Nephron (organoid): ENCODE results near the gene MARCHF11.

ENCODE experiments used
- H3K27ac Mint-ChIP-seq, 3 experiments: 2 replicates each; pipeline ENCODE4 v1.8.0; 2020; ENCODE audit warnings: mixed read lengths in 3 of 3, mild to moderate bottlenecking in 2 of 3, moderate library complexity in 1 of 3
- H3K27me3 Mint-ChIP-seq: 2 replicates; pipeline ENCODE4 v1.8.0; 2021; ENCODE audit warnings: low read depth, mild to moderate bottlenecking, moderate library complexity, mixed read lengths
- H3K36me3 Mint-ChIP-seq: 2 replicates; pipeline ENCODE4 v1.8.0; 2020; ENCODE audit warnings: low read depth, mixed read lengths
- H3K4me1 Mint-ChIP-seq: 2 replicates; pipeline ENCODE4 v1.8.0; 2020; ENCODE audit warnings: mixed read lengths
- H3K4me3 Mint-ChIP-seq, 3 experiments: 2 replicates each; pipeline ENCODE4 v1.8.0; 2020; ENCODE audit warnings: mild to moderate bottlenecking in 3 of 3, mixed read lengths in 3 of 3, moderate library complexity in 2 of 3
- H3K9me3 Mint-ChIP-seq: 2 replicates; pipeline ENCODE4 v1.8.0; 2020; ENCODE audit warnings: mixed read lengths
- CTCF ChIP-seq, 3 experiments: fragments of 200-600 bp; sonication (generic); IDR thresholded peaks; one replicate each; pipeline ENCODE4 v1.5.0; 2021; ENCODE audit warnings: antibody characterized with exemption in 3 of 3; ENCODE audit not compliant: unreplicated experiment in 3 of 3

Gene MARCHF11

GRCh38 chr5:16050414-16050813 is 129.2 kb downstream of the MARCHF11 start:
- no peak for TF ChIP-seq CTCF (IDR thresholded peaks at IDR 0.05; ENCODE audit: unreplicated experiment in 3 of 3)
- Mint-ChIP-seq H3K36me3 (no peaks in the 10 kb centered on the region), H3K4me1 (no peaks in the 10 kb centered on the region), H3K4me3 (no peak overlapping the region), H3K27ac (no peak overlapping the region), H3K27me3 (no peaks in the 10 kb centered on the region), H3K9me3 (peaks cover 3% of the 10 kb centered on the region)

GRCh38 chr5:16049761-16050160 is 129.8 kb downstream of the MARCHF11 start:
- no peaks in the 10 kb centered on the region for H3K4me1 Mint-ChIP-seq
- no peak overlapping the region for H3K27ac Mint-ChIP-seq
- no peaks in the 10 kb centered on the region for H3K36me3 Mint-ChIP-seq
- peaks cover 5% of the 10 kb centered on the region for H3K27me3 Mint-ChIP-seq
- TF ChIP-seq CTCF (IDR thresholded peaks at IDR 0.05; ENCODE audit: unreplicated experiment in 3 of 3): no peak
- H3K4me3 Mint-ChIP-seq: no peak overlapping the region
- peaks cover 3% of the 10 kb centered on the region for H3K9me3 Mint-ChIP-seq

GRCh38 chr5:16048132-16048531 is 131.5 kb downstream of the MARCHF11 start:
- no peak for TF ChIP-seq CTCF (IDR thresholded peaks at IDR 0.05; ENCODE audit: unreplicated experiment in 3 of 3)
- Mint-ChIP-seq H3K27me3 (peaks cover 5% of the 10 kb centered on the region), H3K36me3 (no peaks in the 10 kb centered on the region), H3K9me3 (peaks cover 3% of the 10 kb centered on the region), H3K27ac (no peak overlapping the region), H3K4me1 (no peaks in the 10 kb centered on the region), H3K4me3 (no peak overlapping the region)

- no peak for TF ChIP-seq CTCF (IDR thresholded peaks at IDR 0.05; ENCODE audit: unreplicated experiment in 3 of 3)
- Mint-ChIP-seq H3K27me3 (peaks cover 5% of the 10 kb centered on the region), H3K27ac (no peak overlapping the region), H3K4me1 (peaks cover 3% of the 10 kb centered on the region), H3K36me3 (no peaks in the 10 kb centered on the region), H3K9me3 (no peaks in the 10 kb centered on the region), H3K4me3 (no peak overlapping the region)
These were observed 136.1 kb downstream of the MARCHF11 start for GRCh38 chr5:16043349-16043965.

GRCh38 chr5:16037121-16037845 is 142.3 kb downstream of the MARCHF11 start:
- TF ChIP-seq CTCF (IDR thresholded peaks at IDR 0.05; ENCODE audit: unreplicated experiment in 3 of 3): no peak
- H3K9me3 Mint-ChIP-seq: no peaks in the 10 kb centered on the region
- no peaks in the 10 kb centered on the region for H3K36me3 Mint-ChIP-seq
- peaks cover 7% of the 10 kb centered on the region for H3K27me3 Mint-ChIP-seq
- no peak overlapping the region for H3K4me3 Mint-ChIP-seq
- peaks cover 4% of the 10 kb centered on the region for H3K4me1 Mint-ChIP-seq
- H3K27ac Mint-ChIP-seq: no peak overlapping the region
